Measurements from ENCODE around the gene ZNF526.

- TF ChIP-seq POLR2AphosphoS5 (IDR thresholded peaks at IDR 0.05) (no peak), CTCF (IDR thresholded peaks at IDR 0.05; ENCODE audit: poor library complexity, severe bottlenecking) (peak; percentile 94), EP300 (conservative IDR thresholded peaks at IDR 0.05; ENCODE audit: poor library complexity, severe bottlenecking) (no peak), EZH2 (IDR thresholded peaks at IDR 0.05; ENCODE audit: borderline replicate concordance, insufficient read depth, low read length, poor library complexity, severe bottlenecking) (no peak), SMC3 (conservative IDR thresholded peaks at IDR 0.05; ENCODE audit: poor library complexity) (peak; percentile 98)
- TF ChIP-seq, protein P1, sequence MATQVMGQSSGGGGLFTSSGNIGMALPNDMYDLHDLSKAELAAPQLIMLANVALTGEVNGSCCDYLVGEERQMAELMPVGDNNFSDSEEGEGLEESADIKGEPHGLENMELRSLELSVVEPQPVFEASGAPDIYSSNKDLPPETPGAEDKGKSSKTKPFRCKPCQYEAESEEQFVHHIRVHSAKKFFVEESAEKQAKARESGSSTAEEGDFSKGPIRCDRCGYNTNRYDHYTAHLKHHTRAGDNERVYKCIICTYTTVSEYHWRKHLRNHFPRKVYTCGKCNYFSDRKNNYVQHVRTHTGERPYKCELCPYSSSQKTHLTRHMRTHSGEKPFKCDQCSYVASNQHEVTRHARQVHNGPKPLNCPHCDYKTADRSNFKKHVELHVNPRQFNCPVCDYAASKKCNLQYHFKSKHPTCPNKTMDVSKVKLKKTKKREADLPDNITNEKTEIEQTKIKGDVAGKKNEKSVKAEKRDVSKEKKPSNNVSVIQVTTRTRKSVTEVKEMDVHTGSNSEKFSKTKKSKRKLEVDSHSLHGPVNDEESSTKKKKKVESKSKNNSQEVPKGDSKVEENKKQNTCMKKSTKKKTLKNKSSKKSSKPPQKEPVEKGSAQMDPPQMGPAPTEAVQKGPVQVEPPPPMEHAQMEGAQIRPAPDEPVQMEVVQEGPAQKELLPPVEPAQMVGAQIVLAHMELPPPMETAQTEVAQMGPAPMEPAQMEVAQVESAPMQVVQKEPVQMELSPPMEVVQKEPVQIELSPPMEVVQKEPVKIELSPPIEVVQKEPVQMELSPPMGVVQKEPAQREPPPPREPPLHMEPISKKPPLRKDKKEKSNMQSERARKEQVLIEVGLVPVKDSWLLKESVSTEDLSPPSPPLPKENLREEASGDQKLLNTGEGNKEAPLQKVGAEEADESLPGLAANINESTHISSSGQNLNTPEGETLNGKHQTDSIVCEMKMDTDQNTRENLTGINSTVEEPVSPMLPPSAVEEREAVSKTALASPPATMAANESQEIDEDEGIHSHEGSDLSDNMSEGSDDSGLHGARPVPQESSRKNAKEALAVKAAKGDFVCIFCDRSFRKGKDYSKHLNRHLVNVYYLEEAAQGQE (IDR thresholded peaks at IDR 0.05; ENCODE audit: borderline replicate concordance): no peak
Observed at GRCh38 chr19:42184401-42184861, 35.7 kb upstream of the ZNF526 start.

Measured in neural cell (in vitro differentiated cells).